Upper lobe of left lung (tissue), 4 donors: ENCODE data around the gene GPR137C.

Experiments used
- POLR2A ChIP-seq, 4 donors: fragments of 450-650 bp; IDR thresholded peaks; one replicate each; pipeline ENCODE4 v1.5.1; 2016 to 2017; ENCODE audit warnings: antibody characterized with exemption in 4 of 4, mild to moderate bottlenecking in 2 of 4
- POLR2AphosphoS5 ChIP-seq, 2 donors: sonication (generic); formaldehyde crosslinking; IDR thresholded peaks; one replicate each; pipeline ENCODE4 v1.5.1; 2017; ENCODE audit warnings: antibody characterized with exemption in 2 of 2
- TF ChIP-seq, protein P1 (sequence below), 6 experiments: fragments of 450-650 bp in 4 of 6; fragments of 200-600 bp in 2 of 6; sonication (generic) in 2 of 6; IDR thresholded peaks; one replicate each; pipeline ENCODE4 v1.5.1; 2016 to 2019; ENCODE audit warnings: antibody characterized with exemption in 6 of 6

DNA sequence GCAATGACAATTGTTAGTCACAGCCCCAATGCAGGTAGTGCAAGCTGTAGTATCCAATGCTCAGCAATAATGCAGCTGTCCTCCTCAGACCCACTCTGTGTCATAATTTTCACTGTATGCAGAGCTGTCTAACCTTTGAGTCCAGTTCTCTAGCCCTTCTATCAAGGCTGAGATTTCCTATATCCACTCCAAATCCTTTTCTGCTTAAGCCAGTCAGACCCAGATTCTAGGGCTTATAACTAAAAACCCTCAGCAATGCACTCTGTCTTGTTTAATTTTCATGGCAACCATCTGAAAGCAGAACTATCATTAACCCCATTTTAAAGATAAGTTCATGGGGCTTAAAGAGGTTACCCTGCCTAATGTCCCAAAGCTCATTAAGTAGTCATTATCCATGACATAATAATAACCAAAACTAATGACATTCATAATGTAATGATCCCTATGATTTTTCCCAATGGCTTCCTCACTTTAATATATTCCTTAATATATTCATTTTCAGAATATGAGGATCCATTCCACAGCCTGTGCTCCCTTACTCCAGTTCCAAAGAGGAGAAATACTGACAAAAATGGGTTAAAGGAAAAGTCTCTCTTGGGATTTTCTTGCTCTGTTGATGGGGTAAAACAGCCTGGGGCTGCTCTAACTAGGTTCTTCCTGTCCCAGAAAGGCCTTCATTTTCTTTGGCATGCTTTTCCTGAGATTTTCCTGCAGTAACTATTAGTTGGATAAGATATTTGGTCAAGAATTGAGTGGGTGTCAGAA, 29.9 kb upstream of the GPR137C start:
- TF ChIP-seq, protein P1, sequence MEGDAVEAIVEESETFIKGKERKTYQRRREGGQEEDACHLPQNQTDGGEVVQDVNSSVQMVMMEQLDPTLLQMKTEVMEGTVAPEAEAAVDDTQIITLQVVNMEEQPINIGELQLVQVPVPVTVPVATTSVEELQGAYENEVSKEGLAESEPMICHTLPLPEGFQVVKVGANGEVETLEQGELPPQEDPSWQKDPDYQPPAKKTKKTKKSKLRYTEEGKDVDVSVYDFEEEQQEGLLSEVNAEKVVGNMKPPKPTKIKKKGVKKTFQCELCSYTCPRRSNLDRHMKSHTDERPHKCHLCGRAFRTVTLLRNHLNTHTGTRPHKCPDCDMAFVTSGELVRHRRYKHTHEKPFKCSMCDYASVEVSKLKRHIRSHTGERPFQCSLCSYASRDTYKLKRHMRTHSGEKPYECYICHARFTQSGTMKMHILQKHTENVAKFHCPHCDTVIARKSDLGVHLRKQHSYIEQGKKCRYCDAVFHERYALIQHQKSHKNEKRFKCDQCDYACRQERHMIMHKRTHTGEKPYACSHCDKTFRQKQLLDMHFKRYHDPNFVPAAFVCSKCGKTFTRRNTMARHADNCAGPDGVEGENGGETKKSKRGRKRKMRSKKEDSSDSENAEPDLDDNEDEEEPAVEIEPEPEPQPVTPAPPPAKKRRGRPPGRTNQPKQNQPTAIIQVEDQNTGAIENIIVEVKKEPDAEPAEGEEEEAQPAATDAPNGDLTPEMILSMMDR (IDR thresholded peaks at IDR 0.05), result no peak
- TF ChIP-seq POLR2AphosphoS5 (IDR thresholded peaks at IDR 0.05) (no peak), POLR2A (IDR thresholded peaks at IDR 0.05) (no peak)
